WTC11 (cell line): ENCODE measurements around the gene PLPP7. TPM values are rescaled to one million over a fixed set of nuclear protein-coding genes. Genes with fewer than 3 reads are reported as not detected.

ENCODE experiments used
- ATAC-seq: fragments of 200-7000 bp; cut with Tn5 transposase; 2 replicates; pipeline ENCODE4 v1.10.0; 2021; ENCODE audit warnings: mild to moderate bottlenecking, moderate library complexity
- CTCF ChIA-PET: fragments of 300-600 bp; sonication (Branson Sonifier 250); formaldehyde crosslinking; loops from one replicate; lab custom pipeline; 2021; ENCODE audit warnings: antibody characterized with exemption; lab: Charles Lee
- POLR2A ChIA-PET: fragments of 350-600 bp; sonication (Branson Sonifier 250); formaldehyde crosslinking; loops from one replicate; lab custom pipeline; 2021; ENCODE audit warnings: antibody characterized with exemption; lab: Charles Lee
- DNase-seq: peaks from one replicate; pipeline ENCODE4 v3.0.0; 2021; ENCODE audit warnings: low spot score
- H3K27ac Mint-ChIP-seq: 2 replicates; pipeline ENCODE4 v1.8.0; 2021; ENCODE audit warnings: mixed read lengths
- H3K27me3 Mint-ChIP-seq: 2 replicates; pipeline ENCODE4 v1.8.0; 2021; ENCODE audit warnings: low read depth, mild to moderate bottlenecking, moderate library complexity, mixed read lengths
- H3K36me3 Mint-ChIP-seq: 2 replicates; pipeline ENCODE4 v1.8.0; 2021; ENCODE audit warnings: mixed read lengths
- H3K4me1 Mint-ChIP-seq: 2 replicates; pipeline ENCODE4 v1.8.0; 2022; ENCODE audit warnings: mixed read lengths
- H3K4me3 Mint-ChIP-seq: 2 replicates; pipeline ENCODE4 v1.8.0; 2021; ENCODE audit warnings: mild to moderate bottlenecking, moderate library complexity, mixed read lengths
- H3K9me3 Mint-ChIP-seq: 2 replicates; pipeline ENCODE4 v1.8.0; 2021; ENCODE audit warnings: mixed read lengths
- CREM ChIP-seq: sonication (generic); formaldehyde crosslinking; IDR thresholded peaks from 2 replicates; pipeline ENCODE4 v1.8.1; 2022; ENCODE audit warnings: mild to moderate bottlenecking, missing genetic modification reagents, moderate library complexity
- EMX1 ChIP-seq: fragments of 250-450 bp; sonication (Bioruptor Pico); IDR thresholded peaks from 2 replicates; pipeline ENCODE4 v1.8.0; 2021; ENCODE audit warnings: mild to moderate bottlenecking
- ESRRA ChIP-seq: sonication (generic); formaldehyde crosslinking; IDR thresholded peaks from 2 replicates; pipeline ENCODE4 v1.8.1; 2022; ENCODE audit warnings: mild to moderate bottlenecking, missing genetic modification reagents, borderline replicate concordance
- NFATC4 ChIP-seq: fragments of 250-450 bp; sonication (Bioruptor Pico); IDR thresholded peaks from 2 replicates; pipeline ENCODE4 v1.9.0; 2021; ENCODE audit warnings: mild to moderate bottlenecking
- RORB ChIP-seq: fragments of 250-450 bp; sonication (Bioruptor Pico); IDR thresholded peaks from 2 replicates; pipeline ENCODE4 v1.9.0; 2021; ENCODE audit warnings: mild to moderate bottlenecking
- ZNF671 ChIP-seq: fragments of 250-450 bp; sonication (Bioruptor Pico); IDR thresholded peaks from 2 replicates; pipeline ENCODE4 v1.8.0; 2021; ENCODE audit warnings: mild to moderate bottlenecking
- total RNA-seq: library from RNA; stranded (reverse); gene quantifications from 3 replicates; pipeline ENCODE4 v1.2.3, GENCODE V29; 2021
- TF ChIP-seq, protein P1 (sequence below): fragments of 250-450 bp; sonication (Bioruptor Pico); IDR thresholded peaks from 2 replicates; pipeline ENCODE4 v1.9.0; 2021; ENCODE audit warnings: moderate library complexity, mild to moderate bottlenecking, inconsistent platforms, borderline replicate concordance
- TF ChIP-seq, protein P2 (sequence below): sonication (generic); formaldehyde crosslinking; IDR thresholded peaks from 2 replicates; pipeline ENCODE4 v1.8.1; 2023; ENCODE audit warnings: mild to moderate bottlenecking, missing genetic modification reagents
- TF ChIP-seq, protein P3 (sequence below): sonication (generic); formaldehyde crosslinking; conservative IDR thresholded peaks from 2 replicates; pipeline ENCODE4 v1.8.1; 2022; ENCODE audit warnings: mild to moderate bottlenecking, missing genetic modification reagents
- TF ChIP-seq, protein P4 (sequence below): sonication (generic); formaldehyde crosslinking; IDR thresholded peaks from 2 replicates; pipeline ENCODE4 v1.8.1; 2023; ENCODE audit warnings: mild to moderate bottlenecking, missing genetic modification reagents, borderline replicate concordance
- TF ChIP-seq, protein P5 (sequence below): fragments of 250-450 bp; sonication (Bioruptor Pico); IDR thresholded peaks from 2 replicates; pipeline ENCODE4 v1.9.0; 2021; ENCODE audit warnings: mild to moderate bottlenecking
- TF ChIP-seq, protein P6 (sequence below): sonication (generic); formaldehyde crosslinking; IDR thresholded peaks from 2 replicates; pipeline ENCODE4 v1.8.0; 2022; ENCODE audit warnings: mild to moderate bottlenecking, missing genetic modification reagents

PLPP7 gene
- total RNA-seq, 1 experiment from 2014 or later: 4.2 TPM

DNA sequence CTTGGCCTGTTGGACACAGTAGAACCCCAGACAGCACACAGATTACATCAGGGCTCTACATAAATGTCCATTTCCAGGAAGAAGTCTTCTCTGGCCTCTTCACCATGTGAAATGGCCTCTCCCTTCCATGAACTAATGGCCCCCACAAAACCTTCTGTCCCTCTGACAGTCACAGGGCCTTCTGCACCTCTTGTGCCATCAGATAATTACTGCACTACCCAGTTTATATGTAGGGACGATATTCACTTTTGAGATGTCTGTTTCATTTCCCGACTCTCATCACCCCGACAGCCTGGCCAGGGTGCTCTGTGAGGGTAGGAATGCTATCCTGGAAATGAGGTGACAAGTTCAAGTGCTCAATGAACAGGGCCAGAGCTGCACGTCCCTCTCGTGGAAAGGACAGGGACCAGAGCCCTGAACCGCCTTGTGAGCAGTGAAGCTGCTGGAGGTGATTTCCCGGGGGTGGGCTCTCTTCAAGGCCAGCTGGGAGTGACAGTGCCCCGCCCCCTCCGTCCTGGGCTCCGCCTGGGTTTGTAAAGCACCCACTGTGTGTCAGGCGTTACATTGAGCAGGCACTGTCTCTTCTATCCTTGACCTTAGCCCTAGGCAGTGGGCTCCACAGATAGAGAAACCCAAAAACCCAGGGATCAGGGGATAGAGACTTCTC, 10.2 kb upstream of the PLPP7 start:
- CTCF ChIA-PET: interaction anchor here (1.0 to 2.0 kb wide), 4 partner anchors 10 to 57 kb away, joined by 3 to 14 read pairs (median 8); partner anchors contain the start of gene PLPP7
- Mint-ChIP-seq H3K36me3 (no peaks in the 10 kb centered on the region; the same call in 1 of the 2 replicates), H3K9me3 (no peaks in the 10 kb centered on the region), H3K27ac (no peak overlapping the region), H3K27me3 (peaks cover 42% of the 10 kb centered on the region), H3K4me3 (no peak overlapping the region), H3K4me1 (peaks cover 20% of the 10 kb centered on the region)
- DNase-seq: no peak
- POLR2A ChIA-PET: no interaction called here
- ATAC-seq: no peak
- TF ChIP-seq, protein P1, sequence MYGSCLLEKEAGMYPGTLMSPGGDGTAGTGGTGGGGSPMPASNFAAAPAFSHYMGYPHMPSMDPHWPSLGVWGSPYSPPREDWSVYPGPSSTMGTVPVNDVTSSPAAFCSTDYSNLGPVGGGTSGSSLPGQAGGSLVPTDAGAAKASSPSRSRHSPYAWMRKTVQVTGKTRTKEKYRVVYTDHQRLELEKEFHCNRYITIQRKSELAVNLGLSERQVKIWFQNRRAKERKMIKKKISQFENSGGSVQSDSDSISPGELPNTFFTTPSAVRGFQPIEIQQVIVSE (CRISPR knock-in tag): no peak
- no peak for TF ChIP-seq CREM (CRISPR knock-in tag)
- TF ChIP-seq, protein P2, sequence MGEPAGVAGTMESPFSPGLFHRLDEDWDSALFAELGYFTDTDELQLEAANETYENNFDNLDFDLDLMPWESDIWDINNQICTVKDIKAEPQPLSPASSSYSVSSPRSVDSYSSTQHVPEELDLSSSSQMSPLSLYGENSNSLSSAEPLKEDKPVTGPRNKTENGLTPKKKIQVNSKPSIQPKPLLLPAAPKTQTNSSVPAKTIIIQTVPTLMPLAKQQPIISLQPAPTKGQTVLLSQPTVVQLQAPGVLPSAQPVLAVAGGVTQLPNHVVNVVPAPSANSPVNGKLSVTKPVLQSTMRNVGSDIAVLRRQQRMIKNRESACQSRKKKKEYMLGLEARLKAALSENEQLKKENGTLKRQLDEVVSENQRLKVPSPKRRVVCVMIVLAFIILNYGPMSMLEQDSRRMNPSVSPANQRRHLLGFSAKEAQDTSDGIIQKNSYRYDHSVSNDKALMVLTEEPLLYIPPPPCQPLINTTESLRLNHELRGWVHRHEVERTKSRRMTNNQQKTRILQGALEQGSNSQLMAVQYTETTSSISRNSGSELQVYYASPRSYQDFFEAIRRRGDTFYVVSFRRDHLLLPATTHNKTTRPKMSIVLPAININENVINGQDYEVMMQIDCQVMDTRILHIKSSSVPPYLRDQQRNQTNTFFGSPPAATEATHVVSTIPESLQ (CRISPR knock-in tag): no peak
- TF ChIP-seq, protein P3, sequence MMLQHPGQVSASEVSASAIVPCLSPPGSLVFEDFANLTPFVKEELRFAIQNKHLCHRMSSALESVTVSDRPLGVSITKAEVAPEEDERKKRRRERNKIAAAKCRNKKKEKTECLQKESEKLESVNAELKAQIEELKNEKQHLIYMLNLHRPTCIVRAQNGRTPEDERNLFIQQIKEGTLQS (CRISPR knock-in tag): no peak
- TF ChIP-seq, all 79 proteins: peak for 0

DNA sequence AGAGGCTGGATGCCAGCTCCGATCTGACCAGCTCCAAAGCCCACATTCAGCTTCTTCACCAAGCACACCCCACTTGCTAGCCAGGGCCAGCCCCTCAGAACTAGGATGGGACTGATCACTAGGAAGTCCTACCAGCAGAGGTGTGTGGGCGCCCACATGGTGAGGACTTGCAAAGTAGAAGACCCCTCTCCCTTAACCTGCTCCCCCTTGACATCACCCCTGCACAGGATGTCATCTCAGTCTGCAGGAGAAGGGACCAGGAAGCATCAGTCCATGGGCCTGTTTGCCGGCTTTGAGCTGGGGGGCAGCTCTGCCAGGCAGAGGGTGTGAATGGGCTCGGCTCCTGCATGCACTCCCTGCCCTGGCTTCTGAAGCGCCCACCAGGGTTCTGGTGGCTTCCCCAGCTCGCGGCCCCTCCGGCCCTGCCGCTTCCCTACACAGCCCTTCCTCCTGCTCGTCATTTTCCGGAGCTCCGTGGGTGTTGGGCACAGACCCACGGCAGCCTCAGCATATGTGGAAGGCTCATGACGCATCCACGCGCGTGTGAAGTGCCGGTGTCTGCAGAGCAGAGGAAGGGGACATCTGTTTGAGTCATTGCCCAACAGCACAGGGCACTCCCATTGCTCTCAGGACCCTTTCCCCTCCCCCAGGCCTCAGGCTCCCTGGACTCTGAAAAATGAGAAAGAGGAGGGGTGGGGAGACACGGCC, 9.5 kb upstream of the PLPP7 start:
- POLR2A ChIA-PET: no interaction called here
- ATAC-seq: no peak
- Mint-ChIP-seq H3K4me3 (no peak overlapping the region), H3K27ac (no peak overlapping the region), H3K27me3 (peaks cover 46% of the 10 kb centered on the region), H3K9me3 (no peaks in the 10 kb centered on the region), H3K36me3 (no peaks in the 10 kb centered on the region; the same call in 1 of the 2 replicates), H3K4me1 (peaks cover 17% of the 10 kb centered on the region)
- CTCF ChIA-PET: interaction anchor here (1.7 to 2.0 kb wide), 2 partner anchors 9 to 56 kb away, joined by 7 to 8 read pairs; partner anchors contain the start of gene PLPP7
- TF ChIP-seq RORB (CRISPR knock-in tag) (no peak), EMX1 (no peak), NFATC4 (CRISPR knock-in tag) (no peak), ESRRA (no peak), ZNF671 (no peak)
- TF ChIP-seq, protein P1 (CRISPR knock-in tag): no peak
- TF ChIP-seq, protein P4, sequence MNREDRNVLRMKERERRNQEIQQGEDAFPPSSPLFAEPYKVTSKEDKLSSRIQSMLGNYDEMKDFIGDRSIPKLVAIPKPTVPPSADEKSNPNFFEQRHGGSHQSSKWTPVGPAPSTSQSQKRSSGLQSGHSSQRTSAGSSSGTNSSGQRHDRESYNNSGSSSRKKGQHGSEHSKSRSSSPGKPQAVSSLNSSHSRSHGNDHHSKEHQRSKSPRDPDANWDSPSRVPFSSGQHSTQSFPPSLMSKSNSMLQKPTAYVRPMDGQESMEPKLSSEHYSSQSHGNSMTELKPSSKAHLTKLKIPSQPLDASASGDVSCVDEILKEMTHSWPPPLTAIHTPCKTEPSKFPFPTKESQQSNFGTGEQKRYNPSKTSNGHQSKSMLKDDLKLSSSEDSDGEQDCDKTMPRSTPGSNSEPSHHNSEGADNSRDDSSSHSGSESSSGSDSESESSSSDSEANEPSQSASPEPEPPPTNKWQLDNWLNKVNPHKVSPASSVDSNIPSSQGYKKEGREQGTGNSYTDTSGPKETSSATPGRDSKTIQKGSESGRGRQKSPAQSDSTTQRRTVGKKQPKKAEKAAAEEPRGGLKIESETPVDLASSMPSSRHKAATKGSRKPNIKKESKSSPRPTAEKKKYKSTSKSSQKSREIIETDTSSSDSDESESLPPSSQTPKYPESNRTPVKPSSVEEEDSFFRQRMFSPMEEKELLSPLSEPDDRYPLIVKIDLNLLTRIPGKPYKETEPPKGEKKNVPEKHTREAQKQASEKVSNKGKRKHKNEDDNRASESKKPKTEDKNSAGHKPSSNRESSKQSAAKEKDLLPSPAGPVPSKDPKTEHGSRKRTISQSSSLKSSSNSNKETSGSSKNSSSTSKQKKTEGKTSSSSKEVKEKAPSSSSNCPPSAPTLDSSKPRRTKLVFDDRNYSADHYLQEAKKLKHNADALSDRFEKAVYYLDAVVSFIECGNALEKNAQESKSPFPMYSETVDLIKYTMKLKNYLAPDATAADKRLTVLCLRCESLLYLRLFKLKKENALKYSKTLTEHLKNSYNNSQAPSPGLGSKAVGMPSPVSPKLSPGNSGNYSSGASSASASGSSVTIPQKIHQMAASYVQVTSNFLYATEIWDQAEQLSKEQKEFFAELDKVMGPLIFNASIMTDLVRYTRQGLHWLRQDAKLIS (CRISPR knock-in tag): no peak
- TF ChIP-seq, protein P5, sequence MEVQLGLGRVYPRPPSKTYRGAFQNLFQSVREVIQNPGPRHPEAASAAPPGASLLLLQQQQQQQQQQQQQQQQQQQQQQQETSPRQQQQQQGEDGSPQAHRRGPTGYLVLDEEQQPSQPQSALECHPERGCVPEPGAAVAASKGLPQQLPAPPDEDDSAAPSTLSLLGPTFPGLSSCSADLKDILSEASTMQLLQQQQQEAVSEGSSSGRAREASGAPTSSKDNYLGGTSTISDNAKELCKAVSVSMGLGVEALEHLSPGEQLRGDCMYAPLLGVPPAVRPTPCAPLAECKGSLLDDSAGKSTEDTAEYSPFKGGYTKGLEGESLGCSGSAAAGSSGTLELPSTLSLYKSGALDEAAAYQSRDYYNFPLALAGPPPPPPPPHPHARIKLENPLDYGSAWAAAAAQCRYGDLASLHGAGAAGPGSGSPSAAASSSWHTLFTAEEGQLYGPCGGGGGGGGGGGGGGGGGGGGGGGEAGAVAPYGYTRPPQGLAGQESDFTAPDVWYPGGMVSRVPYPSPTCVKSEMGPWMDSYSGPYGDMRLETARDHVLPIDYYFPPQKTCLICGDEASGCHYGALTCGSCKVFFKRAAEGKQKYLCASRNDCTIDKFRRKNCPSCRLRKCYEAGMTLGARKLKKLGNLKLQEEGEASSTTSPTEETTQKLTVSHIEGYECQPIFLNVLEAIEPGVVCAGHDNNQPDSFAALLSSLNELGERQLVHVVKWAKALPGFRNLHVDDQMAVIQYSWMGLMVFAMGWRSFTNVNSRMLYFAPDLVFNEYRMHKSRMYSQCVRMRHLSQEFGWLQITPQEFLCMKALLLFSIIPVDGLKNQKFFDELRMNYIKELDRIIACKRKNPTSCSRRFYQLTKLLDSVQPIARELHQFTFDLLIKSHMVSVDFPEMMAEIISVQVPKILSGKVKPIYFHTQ: no peak
- TF ChIP-seq, protein P6, sequence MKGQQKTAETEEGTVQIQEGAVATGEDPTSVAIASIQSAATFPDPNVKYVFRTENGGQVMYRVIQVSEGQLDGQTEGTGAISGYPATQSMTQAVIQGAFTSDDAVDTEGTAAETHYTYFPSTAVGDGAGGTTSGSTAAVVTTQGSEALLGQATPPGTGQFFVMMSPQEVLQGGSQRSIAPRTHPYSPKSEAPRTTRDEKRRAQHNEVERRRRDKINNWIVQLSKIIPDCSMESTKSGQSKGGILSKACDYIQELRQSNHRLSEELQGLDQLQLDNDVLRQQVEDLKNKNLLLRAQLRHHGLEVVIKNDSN (CRISPR knock-in tag): no peak
- TF ChIP-seq, protein P2 (CRISPR knock-in tag): no peak
- DNase-seq: no peak
